ENCODE measurements around the gene KCNE3. TPM values are rescaled to one million over a fixed set of nuclear protein-coding genes. Genes with fewer than 3 reads are reported as not detected.

The KCNE3 gene
- total RNA-seq, result 1.2 TPM

- DNase-seq (ENCODE audit: low spot score in 2 of 2) (peak; percentile 36 to 54), FAIRE-seq (no peak)
These were observed at the start of gene KCNE3 for GRCh38 chr11:74466916-74467885. TSS of gene KCNE3 (minus strand) at chr11:74467549. CDS start at chr11:74457563, 9,986 bp downstream.

- FAIRE-seq (no peak), DNase-seq (ENCODE audit: low spot score in 2 of 2) (no peak)
These were observed 40.2 kb upstream of the KCNE3 start for GRCh38 chr11:74507582-74507981.

GRCh38 chr11:74506823-74507222 lies 39.5 kb upstream of the KCNE3 start:
- DNase-seq (ENCODE audit: low spot score in 2 of 2) (no peak), FAIRE-seq (no peak)

- no peak for FAIRE-seq
These were observed 38.6 kb upstream of the KCNE3 start for GRCh38 chr11:74505911-74506310.

GRCh38 chr11:74504100-74504691 lies 36.8 kb upstream of the KCNE3 start:
- no peak for DNase-seq (ENCODE audit: low spot score in 2 of 2)
- FAIRE-seq, result no peak

More at GRCh38 chr11:74505911-74506310, 38.6 kb upstream of the KCNE3 start:
- no peak for DNase-seq (ENCODE audit: low spot score in 2 of 2)

- FAIRE-seq (no peak), DNase-seq (ENCODE audit: low spot score in 2 of 2) (no peak)
These were observed 27.6 kb upstream of the KCNE3 start for GRCh38 chr11:74494916-74495315.

GRCh38 chr11:74493791-74494630 lies 26.7 kb upstream of the KCNE3 start:
- FAIRE-seq (no peak), DNase-seq (ENCODE audit: low spot score in 2 of 2) (no peak)

GRCh38 chr11:74492974-74493790 lies 25.8 kb upstream of the KCNE3 start, which contains the start of gene LIPT2:
TSS of gene LIPT2 (minus strand) at chr11:74493724. CDS start at chr11:74493703, 21 bp downstream.
- DNase-seq (ENCODE audit: low spot score in 2 of 2), result peak; percentile 81 to 87
- FAIRE-seq, result no peak

GRCh38 chr11:74492084-74492483 lies 24.7 kb upstream of the KCNE3 start:
- no peak for DNase-seq (ENCODE audit: low spot score in 2 of 2)
- no peak for FAIRE-seq

- DNase-seq (ENCODE audit: low spot score in 2 of 2), result no peak
- FAIRE-seq, result no peak
These were observed 23.6 kb upstream of the KCNE3 start for GRCh38 chr11:74490941-74491340.

- FAIRE-seq (no peak), DNase-seq (ENCODE audit: low spot score in 2 of 2) (no peak)
These were observed 20.5 kb upstream of the KCNE3 start for GRCh38 chr11:74487875-74488274.

- no peak for DNase-seq (ENCODE audit: low spot score in 2 of 2)
- FAIRE-seq, result no peak
These were observed 18.5 kb upstream of the KCNE3 start for GRCh38 chr11:74485868-74486267.

- DNase-seq (ENCODE audit: low spot score in 2 of 2), result no peak
- FAIRE-seq, result no peak
These were observed 13.5 kb upstream of the KCNE3 start for GRCh38 chr11:74480688-74481417.

GRCh38 chr11:74479732-74480123 lies 12.4 kb upstream of the KCNE3 start:
- no peak for FAIRE-seq
- no peak for DNase-seq (ENCODE audit: low spot score in 2 of 2)

GRCh38 chr11:74478877-74479731 lies 11.8 kb upstream of the KCNE3 start:
- no peak for FAIRE-seq
- DNase-seq (ENCODE audit: low spot score in 2 of 2), result no peak

- FAIRE-seq (no peak), DNase-seq (ENCODE audit: low spot score in 2 of 2) (no peak)
These were observed 9.2 kb upstream of the KCNE3 start for GRCh38 chr11:74476536-74476935.

GRCh38 chr11:74474316-74474715 lies 7.0 kb upstream of the KCNE3 start:
- FAIRE-seq, result no peak
- DNase-seq (ENCODE audit: low spot score in 2 of 2), result no peak
